K562 (cell line): ENCODE data around the gene GFOD2. TPM values are rescaled to one million over a fixed set of nuclear protein-coding genes. Genes with fewer than 3 reads are reported as not detected.

Experiments used
- ATAC-seq: fragments of 200-7000 bp; cut with Tn5 transposase; 3 replicates; pipeline ENCODE4 v1.9.1; 2020; ENCODE audit warnings: moderate library complexity
- BruUV-seq: library from RNA; stranded (reverse); fragments of 400-500 nt; replicated peaks from 2 replicates; lab custom pipeline; 2021; lab: Mats Ljungman, UMichigan
- CTCF ChIA-PET: fragments of 300-600 bp; formaldehyde crosslinking; extraction: SDS; loops from one replicate; lab custom pipeline; 2021; ENCODE audit warnings: low intra/inter-chr PET ratio; lab: Yijun Ruan, JAX
- POLR2A ChIA-PET: fragments of 300-600, 350-650 bp; sonication (Branson Sonifier 250); formaldehyde crosslinking; extraction: SDS; loops from one replicate; lab custom pipeline; 2021; ENCODE audit warnings: antibody characterized with exemption, inconsistent platforms; lab: Yijun Ruan, JAX
- DNase-seq, 4 experiments: peaks; one replicate each; pipeline versions ENCODE4 v3.0.0 to v3.0.0-alpha.2; 2011 to 2018; ENCODE audit warnings: low spot score in 3 of 4, mixed read lengths in 3 of 4; ENCODE audit errors: extremely low read depth in 1 of 4
- FAIRE-seq: peaks from 2 replicates; lab custom pipeline; 2011; peaks lifted over from hg19 to GRCh38; lab: Jason Lieb, UNC
- H2AFZ ChIP-seq: 2 replicates; pipeline ENCODE4 v1.6.0; 2011; ENCODE audit warnings: low read depth, low read length, control low read depth, inconsistent platforms
- H3K27ac ChIP-seq: fragments of 200-600 bp; 3 replicates; pipeline ENCODE4 v1.8.0; 2011; ENCODE audit warnings: low read depth, mild to moderate bottlenecking, control low read depth, inconsistent platforms, low read length, moderate library complexity, mixed read lengths; ENCODE audit errors: extremely low read depth
- H3K27me3 ChIP-seq, 2 experiments: fragments of 300-600 bp in 1 of 2; 2 replicates in 1 of 2; 3 replicates in 1 of 2; pipeline versions ENCODE4 v1.6.0 to v1.8.0; 2011; ENCODE audit warnings: inconsistent platforms in 2 of 2, low read length in 2 of 2, mild to moderate bottlenecking in 1 of 2, mixed read lengths in 1 of 2, moderate library complexity in 1 of 2; ENCODE audit not compliant: control insufficient read depth in 2 of 2, insufficient read depth in 2 of 2
- H3K36me3 ChIP-seq: fragments of 300-600 bp; 3 replicates; pipeline ENCODE4 v1.8.0; 2011; ENCODE audit warnings: mild to moderate bottlenecking, low read length, inconsistent platforms; ENCODE audit not compliant: control insufficient read depth, insufficient read depth
- H3K4me1 ChIP-seq, 2 experiments: fragments of 200-600 bp in 1 of 2; replicated peaks in 1 of 2; 2 replicates in 1 of 2; 3 replicates in 1 of 2; pipeline versions ENCODE4 v1.5.1 to v1.8.0; 2011; ENCODE audit warnings: inconsistent platforms in 2 of 2, low read length in 2 of 2, mild to moderate bottlenecking in 1 of 2, mixed read lengths in 1 of 2, moderate library complexity in 1 of 2; ENCODE audit not compliant: control insufficient read depth in 2 of 2, insufficient read depth in 2 of 2
- H3K4me2 ChIP-seq: 2 replicates; pipeline ENCODE4 v1.6.1; 2011; ENCODE audit warnings: low read length, control low read depth, inconsistent platforms, mixed read lengths; ENCODE audit not compliant: insufficient read depth
- H3K4me3 ChIP-seq: fragments of 200-600 bp; sonication (generic), shearing (Covaris generic); 2 replicates; pipeline ENCODE4 v1.5.1; 2016; ENCODE audit warnings: control low read depth, inconsistent platforms
- H3K79me2 ChIP-seq: fragments of 200-600 bp; 3 replicates; pipeline ENCODE4 v1.8.0; 2011; ENCODE audit warnings: low read length, inconsistent platforms; ENCODE audit not compliant: control insufficient read depth, insufficient read depth
- H3K9ac ChIP-seq, 2 experiments: 2 replicates each; pipeline versions ENCODE4 v1.6.0 to v1.6.1; 2011; ENCODE audit warnings: low read depth in 2 of 2, low read length in 2 of 2, control low read depth in 1 of 2, inconsistent platforms in 1 of 2, mild to moderate bottlenecking in 1 of 2, mixed read lengths in 1 of 2; ENCODE audit not compliant: insufficient read depth in 1 of 2
- H3K9me1 ChIP-seq: one replicate; pipeline ENCODE4 v1.6.0; 2011; ENCODE audit warnings: inconsistent platforms, mild to moderate bottlenecking, low read length, moderate library complexity; ENCODE audit not compliant: control insufficient read depth, insufficient read depth
- H3K9me3 ChIP-seq: replicated peaks from 2 replicates; pipeline ENCODE4 v1.5.1; 2011; ENCODE audit warnings: low read depth, low read length, inconsistent platforms; ENCODE audit not compliant: control insufficient read depth, insufficient read depth
- H4K20me1 ChIP-seq: replicated peaks from 2 replicates; pipeline ENCODE4 v1.6.1; 2011; ENCODE audit warnings: low read length, inconsistent platforms, mixed read lengths; ENCODE audit not compliant: control insufficient read depth, insufficient read depth
- KAT2B ChIP-seq: IDR thresholded peaks from one replicate; pipeline ENCODE4 v1.6.1; 2012; ENCODE audit warnings: low read depth, mild to moderate bottlenecking, control low read depth, inconsistent platforms, low read length, moderate library complexity
- WGBS: fragments of 100-300 bp; shearing (Covaris generic); methylation state at CpG from one replicate; pipeline ENCODE4 v1.1.6; 2016; ENCODE audit warnings: low coverage, mixed read lengths; ENCODE audit not compliant: insufficient coverage; ENCODE audit errors: missing lambda C conversion rate; 5-methylcytosine and 5-hydroxymethylcytosine counted together
- in situ Hi-C: fragments of 300-500 bp; cut with MboI; formaldehyde crosslinking; loops from 4 replicates; pipeline ENCODE4 v1.15.0; 2018; ENCODE audit warnings: inconsistent platforms, mixed read lengths
- intact Hi-C: fragments of 100-400 bp; cut with micrococcal nuclease; formaldehyde crosslinking; loops from 2 replicates; pipeline ENCODE4 v1.14.2; 2022
- polyA plus RNA-seq, 8 experiments: library from polyadenylated mRNA; depleted of rRNA in 4 of 8; stranded (reverse) in 5 of 8; unstranded in 3 of 8; fragments of >200 nt; fragmentation: Nextera tagmentation in 2 of 8; fragmentation: Illumina TruSeq in 1 of 8; extraction: Ambion mirVana in 2 of 8; extraction: Trizol in 1 of 8; gene quantifications; 2 replicates each; pipeline versions ENCODE4 v1.2.1 to v1.2.3, GENCODE V29; 2011 to 2014; ENCODE audit warnings: inconsistent platforms in 1 of 8, missing spikeins in 1 of 8
- total RNA-seq, 7 experiments: library from RNA; depleted of rRNA in 6 of 7; stranded (reverse); fragments of >200 nt in 6 of 7; fragmentation: Illumina TruSeq in 2 of 7; extraction: Trizol in 2 of 7; gene quantifications; 2 replicates each; pipeline versions ENCODE4 v1.2.1 to v1.2.3, GENCODE V29; 2011 to 2021; ENCODE audit warnings: low replicate concordance in 1 of 7
- TF ChIP-seq, protein P1 (sequence below), 2 experiments: fragments of 450-650 bp; formaldehyde crosslinking in 1 of 2; IDR thresholded peaks; 2 replicates each; pipeline versions ENCODE4 v1.4.0 to v1.6.1; 2014 to 2020; ENCODE audit warnings: mild to moderate bottlenecking in 2 of 2, borderline replicate concordance in 1 of 2, low read depth in 1 of 2

Gene GFOD2
- total and polyA plus RNA-seq, 9 of the 15 experiments (the other 6 are each of a cell fraction or from before 2014, with no cell fraction given) = 1.9 to 15.8 (median 11.1) TPM

DNA sequence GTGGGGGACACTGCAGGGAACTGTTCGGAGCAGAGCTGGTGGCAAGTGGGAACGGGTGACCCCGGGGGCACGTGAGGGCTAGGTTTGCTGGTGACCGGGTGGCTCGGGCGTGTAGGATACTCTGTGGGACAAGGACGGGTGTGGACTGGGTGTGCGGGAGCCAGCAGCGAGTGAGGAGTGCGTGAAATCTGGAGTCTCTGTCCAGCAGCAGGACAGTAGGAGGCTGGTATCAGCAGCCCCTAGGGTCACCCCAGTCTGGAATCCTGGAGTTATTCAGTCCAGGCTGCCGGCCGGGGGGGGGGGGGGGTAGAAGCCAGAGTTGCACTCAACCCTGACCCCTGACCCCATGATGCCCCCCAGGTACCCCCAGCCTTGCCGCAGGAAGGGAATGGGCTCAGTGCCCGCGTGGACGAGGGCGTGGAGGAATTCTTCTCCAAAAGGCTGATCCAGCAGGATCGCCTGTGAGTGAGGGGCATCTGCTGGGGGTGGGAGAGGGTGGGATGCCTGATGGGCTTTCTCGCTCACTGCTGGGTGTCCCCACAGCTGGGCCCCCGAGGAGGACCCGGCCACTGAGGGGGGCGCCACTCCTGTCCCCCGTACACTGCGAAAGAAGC lies 65.2 kb downstream of the GFOD2 start:
- FAIRE-seq = no peak
- peaks cover 4 to 47% of the 10 kb centered on the region in 2 experiments; a peak in 4 of 5 replicates for H3K27me3 ChIP-seq
- TF ChIP-seq, protein P1, sequence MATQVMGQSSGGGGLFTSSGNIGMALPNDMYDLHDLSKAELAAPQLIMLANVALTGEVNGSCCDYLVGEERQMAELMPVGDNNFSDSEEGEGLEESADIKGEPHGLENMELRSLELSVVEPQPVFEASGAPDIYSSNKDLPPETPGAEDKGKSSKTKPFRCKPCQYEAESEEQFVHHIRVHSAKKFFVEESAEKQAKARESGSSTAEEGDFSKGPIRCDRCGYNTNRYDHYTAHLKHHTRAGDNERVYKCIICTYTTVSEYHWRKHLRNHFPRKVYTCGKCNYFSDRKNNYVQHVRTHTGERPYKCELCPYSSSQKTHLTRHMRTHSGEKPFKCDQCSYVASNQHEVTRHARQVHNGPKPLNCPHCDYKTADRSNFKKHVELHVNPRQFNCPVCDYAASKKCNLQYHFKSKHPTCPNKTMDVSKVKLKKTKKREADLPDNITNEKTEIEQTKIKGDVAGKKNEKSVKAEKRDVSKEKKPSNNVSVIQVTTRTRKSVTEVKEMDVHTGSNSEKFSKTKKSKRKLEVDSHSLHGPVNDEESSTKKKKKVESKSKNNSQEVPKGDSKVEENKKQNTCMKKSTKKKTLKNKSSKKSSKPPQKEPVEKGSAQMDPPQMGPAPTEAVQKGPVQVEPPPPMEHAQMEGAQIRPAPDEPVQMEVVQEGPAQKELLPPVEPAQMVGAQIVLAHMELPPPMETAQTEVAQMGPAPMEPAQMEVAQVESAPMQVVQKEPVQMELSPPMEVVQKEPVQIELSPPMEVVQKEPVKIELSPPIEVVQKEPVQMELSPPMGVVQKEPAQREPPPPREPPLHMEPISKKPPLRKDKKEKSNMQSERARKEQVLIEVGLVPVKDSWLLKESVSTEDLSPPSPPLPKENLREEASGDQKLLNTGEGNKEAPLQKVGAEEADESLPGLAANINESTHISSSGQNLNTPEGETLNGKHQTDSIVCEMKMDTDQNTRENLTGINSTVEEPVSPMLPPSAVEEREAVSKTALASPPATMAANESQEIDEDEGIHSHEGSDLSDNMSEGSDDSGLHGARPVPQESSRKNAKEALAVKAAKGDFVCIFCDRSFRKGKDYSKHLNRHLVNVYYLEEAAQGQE (IDR thresholded peaks at IDR 0.05; ENCODE audit: borderline replicate concordance) = peak; percentile 29; the same call in 1 of the 2 replicates
- TF ChIP-seq, protein P1 (CRISPR knock-in tag; IDR thresholded peaks at IDR 0.05; ENCODE audit: low read depth) = no peak
- no peak for TF ChIP-seq KAT2B
- TF ChIP-seq, all 486 proteins: peak for 1
- Histone ChIP-seq H3K9me3 (no peaks in the 10 kb centered on the region), H3K9me1 (no peaks in the 10 kb centered on the region), H2AFZ (no peak overlapping the region), H3K36me3 (peaks cover 15% of the 10 kb centered on the region), H3K9ac (no peak overlapping the region), H3K79me2 (peaks cover 3% of the 10 kb centered on the region; the same call in 2 of the 3 replicates), H3K27ac (no peak overlapping the region), H3K4me1 (peaks cover 2 to 46% of the 10 kb centered on the region in 2 experiments), H3K4me3 (no peak overlapping the region), H4K20me1 (peaks cover 17% of the 10 kb centered on the region; the same call in 1 of the 2 replicates), H3K4me2 (no peak overlapping the region)
- DNase-seq (no peak), ATAC-seq (no peak)
- no TSS peak for BruUV-seq
- CTCF ChIA-PET = interaction anchor here (1.5 kb wide), 1 partner anchor 132 kb away, joined by 3 read pairs; no protein-coding TSS in a partner anchor
- in situ Hi-C loops (no loop called here), intact Hi-C loops (no loop called here)
- 25% methylated on average over 20 of the region's 25 CpGs for WGBS
- POLR2A ChIA-PET = no interaction called here
